GM12878 (cell line): ENCODE measurements around the gene ROBO1. TPM values are rescaled to one million over a fixed set of nuclear protein-coding genes. Genes with fewer than 3 reads are reported as not detected.

Source experiments
- ATAC-seq: fragments of 200-7000 bp; cut with Tn5 transposase; 3 replicates; pipeline ENCODE4 v1.9.1; 2020; ENCODE audit warnings: mild to moderate bottlenecking, moderate library complexity
- BruUV-seq: library from RNA; stranded (reverse); fragments of 400-500 nt; replicated peaks from 2 replicates; lab custom pipeline; 2021; lab: Mats Ljungman, UMichigan
- CTCF ChIA-PET: fragments of 300-600 bp; sonication (Branson Sonifier 250); formaldehyde crosslinking; extraction: SDS; loops from one replicate; lab custom pipeline; 2021; ENCODE audit warnings: inconsistent platforms; lab: Yijun Ruan, JAX
- POLR2A ChIA-PET: fragments of 350-600 bp; formaldehyde crosslinking; extraction: SDS; loops from one replicate; lab custom pipeline; 2021; ENCODE audit warnings: inconsistent platforms; lab: Charles Lee
- RAD21 ChIA-PET: fragments of 300-600 bp; sonication (Branson Sonifier 250); formaldehyde crosslinking; loops from one replicate; lab custom pipeline; 2023; ENCODE audit warnings: antibody characterized with exemption; ENCODE audit not compliant: unreplicated experiment; lab: Charles Lee
- SMC1A ChIA-PET: fragments of 300-600 bp; sonication (Branson Sonifier 250); formaldehyde crosslinking; loops from one replicate; lab custom pipeline; 2023; ENCODE audit not compliant: unreplicated experiment, uncharacterized antibody; lab: Charles Lee
- DNase-seq: peaks from one replicate; pipeline ENCODE4 v3.0.0-alpha.2; 2011; ENCODE audit warnings: low read depth, low spot score
- FAIRE-seq: peaks from 3 replicates; lab custom pipeline; 2011; peaks lifted over from hg19 to GRCh38; lab: Jason Lieb, UNC
- H2AFZ ChIP-seq: 2 replicates; pipeline ENCODE4 v1.6.0; 2011; ENCODE audit warnings: low read depth, low read length, control low read depth; ENCODE audit not compliant: control insufficient read depth
- H3K27ac ChIP-seq: 2 replicates; pipeline ENCODE4 v1.5.1; 2011; ENCODE audit warnings: control low read depth; ENCODE audit not compliant: control insufficient read depth, insufficient read depth
- H3K27me3 ChIP-seq, 2 experiments: replicated peaks in 1 of 2; 2 replicates each; pipeline versions ENCODE4 v1.6.0 to v1.6.1; 2011; ENCODE audit warnings: low read length in 1 of 2; ENCODE audit not compliant: control insufficient read depth in 2 of 2, insufficient read depth in 2 of 2
- H3K36me3 ChIP-seq, 2 experiments: 2 replicates each; pipeline ENCODE4 v1.5.1; 2011; ENCODE audit warnings: low read length in 1 of 2; ENCODE audit not compliant: control insufficient read depth in 2 of 2, insufficient read depth in 2 of 2
- H3K4me1 ChIP-seq: 2 replicates; pipeline ENCODE4 v1.6.1; 2011; ENCODE audit warnings: mild to moderate bottlenecking, low read length, moderate library complexity, mixed read lengths; ENCODE audit not compliant: control insufficient read depth, insufficient read depth
- H3K4me2 ChIP-seq: 2 replicates; pipeline ENCODE4 v1.6.0; 2011; ENCODE audit warnings: control low read depth; ENCODE audit not compliant: control insufficient read depth, insufficient read depth
- H3K4me3 ChIP-seq: fragments of 200-600 bp; sonication (generic); 2 replicates; pipeline ENCODE4 v1.5.1; 2016
- H3K79me2 ChIP-seq: 2 replicates; pipeline ENCODE4 v1.6.0; 2011; ENCODE audit warnings: low read length; ENCODE audit not compliant: control insufficient read depth, insufficient read depth
- H3K9ac ChIP-seq: 2 replicates; pipeline ENCODE4 v1.8.0; 2011; ENCODE audit warnings: low read length, control low read depth, mixed read lengths; ENCODE audit not compliant: control insufficient read depth, insufficient read depth
- H3K9me3 ChIP-seq: replicated peaks from 3 replicates; pipeline ENCODE4 v1.5.1; 2011; ENCODE audit warnings: mild to moderate bottlenecking, low read length; ENCODE audit not compliant: control insufficient read depth, insufficient read depth
- H4K20me1 ChIP-seq: 2 replicates; pipeline ENCODE4 v1.6.0; 2011; ENCODE audit not compliant: control insufficient read depth, insufficient read depth
- CHD4 ChIP-seq: fragments of 200-600 bp; sonication (generic); IDR thresholded peaks from 2 replicates; pipeline ENCODE4 v1.6.1; 2016; ENCODE audit warnings: mild to moderate bottlenecking
- KLF5 ChIP-seq: fragments of 450-650 bp; IDR thresholded peaks from 2 replicates; pipeline ENCODE4 v1.6.1; 2014; ENCODE audit warnings: mild to moderate bottlenecking; ENCODE audit not compliant: partially characterized antibody
- PRDM15 ChIP-seq: fragments of 450-650 bp; formaldehyde crosslinking; IDR thresholded peaks from 2 replicates; pipeline ENCODE4 v1.4.0; 2020; ENCODE audit warnings: mild to moderate bottlenecking, moderate library complexity
- RB1 ChIP-seq: fragments of 450-650 bp; formaldehyde crosslinking; IDR thresholded peaks from 2 replicates; pipeline ENCODE4 v1.6.1; 2017; ENCODE audit warnings: mild to moderate bottlenecking, borderline replicate concordance
- RUNX3 ChIP-seq: IDR thresholded peaks from 2 replicates; pipeline ENCODE4 v1.6.1; 2012; ENCODE audit warnings: low read length, inconsistent platforms
- SMC3 ChIP-seq: IDR thresholded peaks from 2 replicates; pipeline ENCODE4 v1.6.1; 2011; ENCODE audit warnings: low read length, improper control_type of control experiment, borderline replicate concordance
- STAT1 ChIP-seq: fragments of 450-650 bp; conservative IDR thresholded peaks from 2 replicates; pipeline ENCODE4 v1.6.1; 2014; ENCODE audit warnings: antibody characterized with exemption, mild to moderate bottlenecking
- YBX1 ChIP-seq: fragments of 450-650 bp; IDR thresholded peaks from 2 replicates; pipeline ENCODE4 v1.6.1; 2016; ENCODE audit warnings: antibody characterized with exemption
- ZNF217 ChIP-seq: fragments of 450-650 bp; IDR thresholded peaks from 2 replicates; pipeline ENCODE4 v1.6.1; 2017; ENCODE audit warnings: antibody characterized with exemption, mild to moderate bottlenecking
- ZNF274 ChIP-seq: IDR thresholded peaks from one replicate; pipeline ENCODE4 v1.8.0; 2011; ENCODE audit not compliant: insufficient read length, insufficient read depth
- WGBS: methylation state at CpG from one replicate; pipeline ENCODE4 v1.1.6; 2016; ENCODE audit warnings: low lambda C conversion rate; ENCODE audit not compliant: insufficient replicate concordance, insufficient coverage; ENCODE audit errors: missing lambda C conversion rate; 5-methylcytosine and 5-hydroxymethylcytosine counted together
- in situ Hi-C: fragments of 300-500 bp; cut with MboI; formaldehyde crosslinking; loops from 9 replicates; pipeline ENCODE4 v1.14.3; 2018; ENCODE audit warnings: mixed read lengths
- intact Hi-C: fragments of 100-400 bp; cut with micrococcal nuclease; formaldehyde crosslinking; loops from one replicate; pipeline ENCODE4 v1.14.2; 2022; ENCODE audit not compliant: unreplicated experiment
- polyA plus RNA-seq, 11 experiments: library from polyadenylated mRNA; depleted of rRNA in 4 of 11; unstranded in 6 of 11; stranded (reverse) in 5 of 11; fragments of >200 nt; fragmentation: Nextera tagmentation in 4 of 11; fragmentation: Illumina TruSeq in 1 of 11; extraction: Ambion mirVana in 4 of 11; extraction: Trizol in 1 of 11; gene quantifications; 1 replicate in 1 of 11; 2 replicates in 10 of 11; pipeline versions ENCODE4 v1.2.1 to v1.2.3, GENCODE V29; 2011 to 2016; ENCODE audit warnings: inconsistent platforms in 2 of 11, missing spikeins in 2 of 11, low read depth in 1 of 11
- total RNA-seq, 4 experiments: library from RNA; depleted of rRNA in 3 of 4; stranded (reverse); fragments of >200 nt in 3 of 4; fragmentation: Illumina TruSeq in 1 of 4; extraction: Trizol in 1 of 4; gene quantifications; 2 replicates each; pipeline versions ENCODE4 v1.2.1 to v1.2.3, GENCODE V29; 2013 to 2021
- TF ChIP-seq, protein P1 (sequence below): fragments of 450-650 bp; IDR thresholded peaks from 2 replicates; pipeline ENCODE4 v1.6.1; 2016; ENCODE audit warnings: mild to moderate bottlenecking, moderate library complexity, borderline replicate concordance
- TF ChIP-seq, protein P2 (sequence below): IDR thresholded peaks from 2 replicates; pipeline ENCODE4 v1.6.1; 2011; ENCODE audit warnings: borderline replicate concordance, low read depth, mild to moderate bottlenecking, moderate library complexity, mixed read lengths, low read length; ENCODE audit not compliant: insufficient read depth; ENCODE audit errors: extremely low read length

Gene ROBO1
- total and polyA plus RNA-seq, 10 of the 15 experiments (the other 5 are each of a cell fraction or from before 2014, with no cell fraction given): 0.29 to 46.5 (median 1.2) TPM

DNA sequence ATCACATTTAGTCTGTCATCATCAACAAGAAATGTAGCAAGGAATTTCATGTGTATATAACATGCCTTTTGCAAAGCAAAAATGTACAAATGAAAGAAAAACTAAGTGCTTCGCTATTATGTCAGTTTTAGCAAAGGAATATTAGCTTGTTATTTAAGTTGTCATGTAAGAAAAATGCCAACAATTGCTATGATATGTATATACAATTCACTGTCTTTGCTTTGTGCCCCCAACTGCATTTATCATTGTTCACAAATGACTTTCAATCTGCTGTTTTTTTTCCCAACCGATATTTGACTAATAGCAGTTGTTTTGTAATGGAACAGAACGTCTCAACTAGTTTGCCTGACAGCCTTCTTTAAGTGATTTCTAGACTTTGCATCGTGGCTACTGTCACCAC is 207.1 kb downstream of the ROBO1 start (continued):
- TF ChIP-seq, protein P1, sequence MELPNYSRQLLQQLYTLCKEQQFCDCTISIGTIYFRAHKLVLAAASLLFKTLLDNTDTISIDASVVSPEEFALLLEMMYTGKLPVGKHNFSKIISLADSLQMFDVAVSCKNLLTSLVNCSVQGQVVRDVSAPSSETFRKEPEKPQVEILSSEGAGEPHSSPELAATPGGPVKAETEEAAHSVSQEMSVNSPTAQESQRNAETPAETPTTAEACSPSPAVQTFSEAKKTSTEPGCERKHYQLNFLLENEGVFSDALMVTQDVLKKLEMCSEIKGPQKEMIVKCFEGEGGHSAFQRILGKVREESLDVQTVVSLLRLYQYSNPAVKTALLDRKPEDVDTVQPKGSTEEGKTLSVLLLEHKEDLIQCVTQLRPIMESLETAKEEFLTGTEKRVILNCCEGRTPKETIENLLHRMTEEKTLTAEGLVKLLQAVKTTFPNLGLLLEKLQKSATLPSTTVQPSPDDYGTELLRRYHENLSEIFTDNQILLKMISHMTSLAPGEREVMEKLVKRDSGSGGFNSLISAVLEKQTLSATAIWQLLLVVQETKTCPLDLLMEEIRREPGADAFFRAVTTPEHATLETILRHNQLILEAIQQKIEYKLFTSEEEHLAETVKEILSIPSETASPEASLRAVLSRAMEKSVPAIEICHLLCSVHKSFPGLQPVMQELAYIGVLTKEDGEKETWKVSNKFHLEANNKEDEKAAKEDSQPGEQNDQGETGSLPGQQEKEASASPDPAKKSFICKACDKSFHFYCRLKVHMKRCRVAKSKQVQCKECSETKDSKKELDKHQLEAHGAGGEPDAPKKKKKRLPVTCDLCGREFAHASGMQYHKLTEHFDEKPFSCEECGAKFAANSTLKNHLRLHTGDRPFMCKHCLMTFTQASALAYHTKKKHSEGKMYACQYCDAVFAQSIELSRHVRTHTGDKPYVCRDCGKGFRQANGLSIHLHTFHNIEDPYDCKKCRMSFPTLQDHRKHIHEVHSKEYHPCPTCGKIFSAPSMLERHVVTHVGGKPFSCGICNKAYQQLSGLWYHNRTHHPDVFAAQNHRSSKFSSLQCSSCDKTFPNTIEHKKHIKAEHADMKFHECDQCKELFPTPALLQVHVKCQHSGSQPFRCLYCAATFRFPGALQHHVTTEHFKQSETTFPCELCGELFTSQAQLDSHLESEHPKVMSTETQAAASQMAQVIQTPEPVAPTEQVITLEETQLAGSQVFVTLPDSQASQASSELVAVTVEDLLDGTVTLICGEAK: no peak
- no peak for TF ChIP-seq RUNX3

DNA sequence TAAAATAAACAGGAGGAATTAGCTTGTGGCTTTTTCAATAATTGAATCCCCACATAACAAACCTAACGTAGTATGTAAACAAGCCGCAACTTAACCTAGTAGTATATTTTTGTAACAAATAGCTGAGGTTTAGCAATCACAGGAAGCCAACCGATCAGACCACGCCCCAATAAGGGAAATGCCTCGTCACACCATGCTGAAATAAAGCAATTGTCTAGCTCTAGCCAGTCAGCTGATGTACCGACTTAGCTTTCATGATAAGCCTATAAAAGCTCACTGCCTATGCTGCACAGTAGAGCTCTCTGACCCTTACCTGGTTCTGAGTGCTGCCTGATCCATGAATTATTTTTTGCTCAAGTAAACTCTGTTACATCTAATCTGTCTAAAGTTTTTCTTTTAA is 208.9 kb downstream of the ROBO1 start:
- CTCF ChIA-PET: interaction anchor here (0.8 kb wide), 1 partner anchor 10 kb away, joined by 3 read pairs; no protein-coding TSS in a partner anchor
- Histone ChIP-seq H3K27ac (no peak overlapping the region), H3K9me3 (no peaks in the 10 kb centered on the region), H3K4me2 (no peak overlapping the region), H3K79me2 (no peaks in the 10 kb centered on the region), H3K36me3 (no peaks in the 10 kb centered on the region), H3K4me1 (no peaks in the 10 kb centered on the region), H4K20me1 (no peaks in the 10 kb centered on the region), H3K9ac (no peak overlapping the region), H3K27me3 (no peaks in the 10 kb centered on the region), H3K4me3 (no peak overlapping the region), H2AFZ (no peak overlapping the region)
- WGBS: 19% methylated on average over 6 of the region's 6 CpGs
- in situ Hi-C loops (no loop called here), intact Hi-C loops (no loop called here)
- RAD21 ChIA-PET: no interaction called here
- SMC1A ChIA-PET: no interaction called here
- no TSS peak for BruUV-seq
- DNase-seq: no peak
- POLR2A ChIA-PET: no interaction called here
- TF ChIP-seq RB1 (no peak), STAT1 (no peak), YBX1 (no peak), KLF5 (no peak), PRDM15 (CRISPR knock-in tag) (no peak), CHD4 (no peak), SMC3 (no peak), ZNF274 (no peak), ZNF217 (no peak)
- TF ChIP-seq, protein P2, sequence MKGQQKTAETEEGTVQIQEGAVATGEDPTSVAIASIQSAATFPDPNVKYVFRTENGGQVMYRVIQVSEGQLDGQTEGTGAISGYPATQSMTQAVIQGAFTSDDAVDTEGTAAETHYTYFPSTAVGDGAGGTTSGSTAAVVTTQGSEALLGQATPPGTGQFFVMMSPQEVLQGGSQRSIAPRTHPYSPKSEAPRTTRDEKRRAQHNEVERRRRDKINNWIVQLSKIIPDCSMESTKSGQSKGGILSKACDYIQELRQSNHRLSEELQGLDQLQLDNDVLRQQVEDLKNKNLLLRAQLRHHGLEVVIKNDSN: no peak
- ATAC-seq: no peak
- no peak for FAIRE-seq
